ENCODE measurements around the gene FRMD5.

FRMD5 gene

GRCh38 chr15:44160796-44161195, 34.3 kb downstream of the FRMD5 start:
- no peak for DNase-seq (ENCODE audit: low read depth)

DNA sequence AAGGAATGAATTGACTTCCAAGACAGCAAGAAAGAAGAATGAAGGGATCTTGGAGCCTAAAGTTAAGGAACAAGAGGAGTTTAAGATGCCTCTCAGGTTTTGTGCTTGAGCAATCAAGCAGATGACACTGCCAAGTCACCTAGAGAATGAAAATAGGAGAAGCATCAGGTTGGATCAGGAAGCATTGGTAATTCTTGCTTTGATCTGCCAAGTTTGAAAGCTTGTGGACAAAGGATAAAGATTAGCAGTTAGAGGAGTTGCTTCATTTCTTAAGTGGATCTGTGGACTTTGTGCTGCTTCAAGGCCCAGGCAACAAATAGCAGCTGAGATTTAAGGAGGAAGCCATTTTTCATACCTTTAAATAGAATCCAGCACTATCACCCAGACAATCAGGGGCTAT, 35.6 kb downstream of the FRMD5 start:
- DNase-seq (ENCODE audit: low read depth) = no peak

DNA sequence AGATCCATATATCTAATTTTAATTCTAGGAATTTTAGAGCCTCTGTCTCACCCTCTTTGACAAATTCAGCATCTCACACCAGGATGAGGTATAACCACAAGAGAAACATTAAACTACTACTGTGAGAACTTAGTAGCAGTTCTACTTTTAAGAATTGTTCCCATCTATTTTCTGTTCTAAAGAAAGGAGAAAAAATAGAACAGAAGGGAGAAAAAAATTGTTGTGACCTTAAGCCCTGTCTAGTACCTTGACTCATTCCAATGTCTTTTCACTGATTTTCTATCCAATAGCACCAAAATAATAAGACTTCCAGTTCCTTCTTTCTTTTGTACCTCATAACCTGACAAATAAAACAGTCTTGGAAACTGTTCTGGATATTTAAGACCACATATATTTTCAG, 37.0 kb downstream of the FRMD5 start:
- DNase-seq (ENCODE audit: low read depth) = no peak

- DNase-seq (ENCODE audit: low read depth) = no peak
Measured at GRCh38 chr15:44157679-44158078, 37.4 kb downstream of the FRMD5 start.

DNA sequence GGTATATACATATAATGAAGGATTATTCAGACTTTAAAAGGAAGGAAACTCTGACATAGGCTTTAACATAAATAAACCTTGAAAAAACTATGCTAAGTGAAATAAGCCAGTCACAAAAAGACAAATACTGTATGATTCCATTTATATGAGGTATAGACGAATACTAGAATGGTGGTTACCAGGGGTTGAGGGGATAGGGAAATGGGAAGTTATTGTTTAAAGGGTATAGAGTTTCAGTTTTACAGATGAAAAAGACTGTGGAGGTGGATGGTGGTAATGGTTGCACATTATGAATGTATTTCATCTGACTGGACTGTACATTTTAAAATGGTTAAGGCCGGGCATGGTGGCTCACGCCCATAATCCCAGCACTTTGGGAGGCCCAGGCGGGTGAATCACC, 41.7 kb downstream of the FRMD5 start:
- no peak for DNase-seq (ENCODE audit: low read depth)

DNA sequence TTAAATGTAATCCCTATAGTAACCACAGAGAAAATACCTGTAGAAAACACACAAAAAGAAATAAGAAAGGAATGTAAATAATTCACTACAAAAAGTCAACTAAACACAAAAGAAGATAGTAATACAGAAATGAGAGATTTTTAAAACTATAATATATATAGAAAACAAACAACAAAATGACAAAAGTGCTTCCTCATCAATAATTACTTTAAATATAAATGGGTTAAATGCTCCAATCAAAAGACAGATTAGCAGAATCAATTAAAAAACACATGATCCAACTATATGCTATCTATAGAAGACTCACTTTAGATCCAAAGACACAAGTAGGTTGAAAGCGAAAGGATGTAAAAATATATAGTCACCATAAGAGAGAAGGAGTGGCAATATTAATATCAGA, 45.8 kb downstream of the FRMD5 start:
- DNase-seq (ENCODE audit: low read depth) = no peak

DNA sequence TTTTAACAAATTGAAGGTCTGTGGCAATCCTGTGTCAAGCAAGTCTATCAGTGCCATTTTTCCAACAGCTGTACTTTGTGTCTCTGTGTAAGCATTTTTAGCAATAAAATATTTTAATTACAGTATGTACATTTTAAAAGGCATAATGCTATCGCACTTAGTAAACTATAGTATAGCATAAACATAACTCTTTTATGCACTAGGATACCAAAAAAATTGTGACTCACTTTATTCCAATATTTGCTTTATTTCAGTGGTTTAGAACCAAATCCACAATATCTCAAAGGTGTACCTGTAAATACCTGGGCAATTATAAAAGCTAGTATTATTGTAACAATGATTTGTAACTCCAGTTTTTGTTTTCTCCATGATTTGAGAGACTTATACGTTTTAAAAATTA, 46.5 kb downstream of the FRMD5 start:
- no peak for DNase-seq (ENCODE audit: low read depth)

DNA sequence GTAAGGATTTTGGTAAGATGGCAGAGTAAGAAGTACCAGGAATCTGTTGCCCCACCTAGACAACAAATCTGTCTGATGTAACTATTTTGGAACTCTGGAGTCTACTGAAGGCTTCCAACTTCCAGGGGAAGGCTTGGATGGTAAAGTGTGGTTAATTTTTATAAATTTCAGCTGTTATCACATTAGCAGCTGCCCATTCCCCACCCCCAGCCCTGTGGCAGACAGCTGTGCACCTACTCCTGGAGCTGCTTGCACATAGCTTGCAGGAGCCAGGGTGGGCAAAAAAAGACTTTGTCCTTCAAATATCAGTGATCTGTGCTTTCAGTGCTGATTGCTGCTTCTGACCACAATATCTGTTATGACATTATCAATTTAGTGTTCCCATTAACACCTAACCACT, 47.4 kb downstream of the FRMD5 start:
- no peak for DNase-seq (ENCODE audit: low read depth)

DNA sequence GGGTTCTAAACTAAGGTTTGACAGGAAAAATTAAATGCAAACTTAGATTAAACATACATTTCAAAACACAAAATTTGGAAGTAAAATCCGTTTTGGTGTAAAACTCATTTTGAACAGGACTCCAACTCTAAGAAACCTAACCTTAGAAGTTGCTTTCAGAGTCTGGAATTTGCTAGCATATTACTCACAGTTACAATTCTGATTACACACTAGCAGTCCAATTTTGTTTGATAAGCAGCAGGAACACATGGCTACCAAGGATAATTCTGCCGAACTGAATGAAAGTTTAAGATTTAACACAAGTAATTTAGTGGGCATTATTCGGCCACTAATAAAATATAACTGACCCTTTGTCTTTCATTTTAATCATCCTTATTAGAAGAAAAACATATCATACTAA, 49.6 kb downstream of the FRMD5 start:
- DNase-seq (ENCODE audit: low read depth) = no peak

DNA sequence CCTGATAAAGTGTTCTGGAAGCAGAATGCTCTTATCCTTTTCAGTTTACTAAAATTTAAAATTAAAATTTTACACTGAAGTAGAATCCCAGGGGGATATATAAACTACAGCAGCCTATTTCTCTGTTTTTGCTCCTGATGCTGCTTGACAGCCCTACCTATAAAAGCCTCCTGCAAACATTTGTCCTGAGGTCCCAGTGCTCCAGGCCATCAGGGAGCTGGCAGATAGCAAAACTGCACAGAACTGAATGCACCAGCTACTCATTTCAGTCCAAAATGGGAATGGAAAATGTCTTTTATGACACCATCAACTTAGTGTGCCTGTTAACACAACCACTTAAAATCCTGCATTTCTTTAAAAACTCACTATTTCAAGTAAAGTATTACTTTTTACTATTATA, 50.1 kb downstream of the FRMD5 start:
- no peak for DNase-seq (ENCODE audit: low read depth)

DNA sequence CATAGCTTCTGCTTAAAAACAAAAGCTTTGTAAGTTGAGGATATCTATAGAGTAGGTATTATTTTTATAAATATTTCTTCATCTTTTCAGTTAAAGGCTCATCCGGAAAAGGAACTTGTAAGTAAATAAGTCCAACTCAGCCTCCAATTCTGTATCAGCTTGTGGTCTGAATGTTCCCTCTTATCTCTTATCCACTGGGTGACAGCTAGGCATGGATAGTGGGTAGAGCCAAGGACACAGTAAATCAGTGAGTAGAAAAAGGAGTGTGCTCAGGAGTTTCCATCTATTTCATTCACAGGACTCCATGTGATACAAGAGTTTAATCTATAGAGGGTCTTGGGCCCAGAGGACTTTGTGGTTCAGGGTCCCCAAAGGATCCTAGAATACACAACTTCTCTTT, 50.9 kb downstream of the FRMD5 start:
- no peak for DNase-seq (ENCODE audit: low read depth)

DNA sequence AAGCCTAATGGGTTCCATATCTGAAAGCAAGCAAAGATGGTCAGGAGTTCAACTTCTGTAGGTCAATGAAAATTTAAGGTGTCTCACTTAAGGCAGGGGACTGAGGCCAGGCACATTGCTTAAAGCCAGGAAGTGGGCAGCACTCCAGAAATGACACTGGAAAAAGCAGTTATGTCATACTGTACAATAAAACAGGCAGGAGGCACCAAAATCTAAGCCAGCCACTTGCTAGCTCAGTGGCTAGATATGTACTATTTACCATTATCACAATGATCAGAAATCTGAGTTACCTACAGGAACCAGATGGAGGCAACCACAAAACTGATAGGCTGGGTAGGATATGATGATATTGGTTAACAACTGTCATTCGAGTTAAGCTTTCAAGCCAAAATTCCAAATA, 57.3 kb downstream of the FRMD5 start:
- no peak for DNase-seq (ENCODE audit: low read depth)

- DNase-seq (ENCODE audit: low read depth) = no peak
Measured at GRCh38 chr15:44136991-44137477, 58.0 kb downstream of the FRMD5 start.

- no peak for DNase-seq (ENCODE audit: low read depth)
Measured at GRCh38 chr15:44132057-44132456, 63.0 kb downstream of the FRMD5 start.

DNA sequence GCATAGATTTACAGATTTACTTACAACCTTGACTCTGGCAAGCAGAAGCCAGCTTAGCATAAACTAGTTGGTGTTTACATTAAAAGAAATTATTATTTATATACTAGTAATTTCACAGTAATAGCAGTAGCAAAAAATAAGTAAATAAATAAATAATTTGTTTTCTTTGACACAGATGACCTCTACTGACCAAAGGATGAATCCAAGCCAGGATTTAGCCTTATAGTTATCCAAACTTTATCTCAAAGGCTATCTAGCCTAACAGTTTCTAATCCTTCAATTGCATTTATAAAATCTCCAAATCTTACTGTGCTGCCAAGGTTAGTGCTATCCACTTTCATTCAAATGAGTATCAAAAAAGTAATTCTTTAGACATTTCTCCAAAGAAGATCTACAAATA, 64.3 kb downstream of the FRMD5 start:
- no peak for DNase-seq (ENCODE audit: low read depth)

- no peak for DNase-seq (ENCODE audit: low read depth)
Measured at GRCh38 chr15:44129911-44130310, 65.2 kb downstream of the FRMD5 start.

DNA sequence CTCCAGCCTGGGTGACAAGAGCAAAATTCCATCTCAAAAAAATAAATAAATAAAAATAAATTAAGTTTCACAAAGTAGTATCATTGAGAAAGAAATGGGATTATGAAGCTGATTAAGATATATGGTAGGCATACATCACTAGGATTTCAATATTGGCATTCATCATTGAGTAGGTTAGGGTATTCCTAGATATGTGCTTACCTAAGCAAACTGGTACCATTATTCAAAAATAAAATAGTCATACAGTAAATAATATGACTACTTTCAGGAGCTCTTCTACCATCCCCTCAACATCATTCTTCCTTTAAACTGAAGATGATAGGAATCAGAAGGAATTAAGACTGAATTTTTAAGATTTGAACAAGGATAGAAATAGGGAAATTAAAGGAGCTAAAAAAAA, 66.6 kb downstream of the FRMD5 start:
- no peak for DNase-seq (ENCODE audit: low read depth)

DNA sequence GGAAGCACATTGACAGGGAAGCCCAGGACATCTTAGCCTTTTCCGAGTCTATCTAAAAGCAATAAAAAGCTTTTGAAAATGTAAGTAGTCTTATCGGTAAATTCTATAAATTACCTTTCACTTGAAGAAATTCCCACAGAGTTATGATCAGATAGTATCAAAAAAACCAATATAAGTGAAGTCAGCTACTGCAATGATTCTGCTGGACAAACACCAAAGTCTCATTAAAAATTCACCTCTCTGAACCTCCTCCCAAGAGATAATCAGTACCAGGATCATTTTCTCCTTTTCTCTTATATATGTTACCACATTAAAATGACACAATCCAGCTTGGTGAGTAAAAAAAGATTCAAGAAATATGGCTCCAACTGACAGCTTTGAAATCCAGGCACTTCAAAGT, 69.2 kb downstream of the FRMD5 start:
- no peak for DNase-seq (ENCODE audit: low read depth)

- no peak for DNase-seq (ENCODE audit: low read depth)
Measured at GRCh38 chr15:44102675-44103254, 92.3 kb downstream of the FRMD5 start.

DNA sequence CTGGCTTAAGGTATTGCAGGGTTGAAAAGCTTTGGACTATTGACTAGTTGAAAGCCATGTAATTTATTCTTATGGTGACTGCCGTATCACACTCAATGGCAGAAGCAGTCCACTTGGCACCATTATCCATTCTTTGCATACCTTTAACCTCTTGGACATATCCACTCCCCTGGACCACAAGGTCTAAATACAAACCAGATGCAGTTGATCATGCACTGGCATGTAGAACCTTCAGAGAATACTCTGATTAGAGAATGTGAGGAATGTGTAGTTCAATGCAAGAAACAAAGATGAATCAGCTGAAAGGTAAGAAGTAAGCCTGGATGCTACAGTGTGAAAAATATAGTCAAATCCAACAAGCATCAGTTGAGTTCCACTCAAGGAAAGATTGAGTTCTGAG, 93.1 kb downstream of the FRMD5 start:
- no peak for DNase-seq (ENCODE audit: low read depth)

- no peak for DNase-seq (ENCODE audit: low read depth)
Measured at GRCh38 chr15:44101286-44101685, 93.8 kb downstream of the FRMD5 start.

DNA sequence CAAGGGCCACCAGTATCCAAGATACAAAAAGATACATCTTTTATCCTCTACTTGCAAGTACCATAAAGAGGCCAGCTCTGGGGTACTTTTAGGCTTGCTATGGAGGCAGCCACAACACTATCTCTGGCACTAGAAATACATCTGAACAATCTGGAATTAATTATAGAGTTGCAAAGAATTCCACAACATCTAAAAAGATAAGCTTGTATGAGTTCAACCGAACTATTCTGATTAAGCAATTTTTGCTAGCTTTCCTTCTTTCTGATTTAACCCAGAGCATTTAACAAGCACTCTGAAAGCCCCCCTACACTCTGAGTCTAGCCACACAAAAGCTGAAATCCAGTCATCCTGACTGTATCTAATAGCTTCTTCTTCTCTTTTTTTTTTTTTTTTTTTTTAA, 95.4 kb downstream of the FRMD5 start:
- no peak for DNase-seq (ENCODE audit: low read depth)

GRCh38 chr15:44097552-44097951, 97.5 kb downstream of the FRMD5 start:
- DNase-seq (ENCODE audit: low read depth) = no peak

- no peak for DNase-seq (ENCODE audit: low read depth)
Measured at GRCh38 chr15:44096596-44096995, 98.5 kb downstream of the FRMD5 start.

DNA sequence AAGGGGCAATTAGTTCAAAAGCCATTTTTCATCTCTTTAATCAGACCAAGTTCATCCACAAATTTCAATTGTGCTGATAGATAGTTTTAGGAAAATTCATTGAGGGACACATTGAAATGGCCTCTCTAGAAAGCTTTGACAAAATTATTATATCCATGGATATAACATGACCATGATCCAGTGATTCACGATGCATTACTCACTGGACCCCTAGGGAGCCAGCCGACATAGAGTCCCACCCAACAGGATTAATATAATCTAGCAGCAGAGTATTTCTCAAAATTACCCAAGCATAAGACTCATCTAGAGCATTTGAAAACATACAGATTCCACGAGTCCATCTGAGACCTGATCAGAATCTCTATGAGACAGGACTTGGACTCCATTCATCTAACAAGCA, 100.3 kb downstream of the FRMD5 start:
- no peak for DNase-seq (ENCODE audit: low read depth)
